ENCODE data around the gene RAP1GAP. TPM values are rescaled to one million over a fixed set of nuclear protein-coding genes. Genes with fewer than 3 reads are reported as not detected.
A peak's percentile ranks its signal among the peaks of the same experiment; 100 is the strongest.

The RAP1GAP gene
- total RNA-seq, 1 experiment from 2014 or later = not detected

DNA sequence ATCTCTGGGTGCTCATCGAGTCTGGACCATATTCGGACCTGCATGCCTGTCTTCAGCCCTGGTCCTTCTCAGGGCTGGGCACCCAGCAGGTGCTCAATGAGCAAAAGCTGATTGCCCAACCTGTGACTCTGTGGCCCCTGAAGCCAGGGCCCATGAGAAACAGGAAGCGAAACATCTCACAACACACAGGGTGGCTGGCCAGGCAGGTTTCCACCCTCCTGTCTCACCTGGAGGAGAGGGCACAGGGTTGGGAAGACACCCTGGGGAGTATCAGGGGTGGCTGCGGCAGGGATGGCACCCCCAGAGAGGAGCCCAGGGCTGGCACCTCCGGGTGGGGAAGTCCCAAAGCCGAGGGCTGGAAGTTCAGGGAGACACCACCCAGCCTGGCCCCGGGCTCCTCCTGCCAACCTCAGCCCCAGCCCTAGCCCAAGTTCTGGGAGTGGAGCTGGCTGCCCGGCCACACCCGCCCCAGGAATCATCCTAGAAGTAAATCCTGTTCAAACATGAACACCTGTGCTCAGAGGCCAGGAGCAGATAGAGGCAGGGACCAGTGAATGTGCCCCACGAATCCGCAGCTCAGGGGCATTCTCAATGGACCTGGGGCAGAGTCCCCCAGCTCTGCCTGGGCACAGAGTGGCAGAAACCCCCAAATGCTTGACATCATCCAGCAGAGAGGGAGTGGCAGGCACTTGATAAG is 54.6 kb downstream of the RAP1GAP start:
- no peaks in the 10 kb centered on the region for H3K36me3 ChIP-seq
- no peaks in the 10 kb centered on the region for H3K9me3 ChIP-seq
- no peaks in the 10 kb centered on the region for H3K27me3 ChIP-seq
- no peak for DNase-seq
- H3K4me3 ChIP-seq = no peak overlapping the region

DNA sequence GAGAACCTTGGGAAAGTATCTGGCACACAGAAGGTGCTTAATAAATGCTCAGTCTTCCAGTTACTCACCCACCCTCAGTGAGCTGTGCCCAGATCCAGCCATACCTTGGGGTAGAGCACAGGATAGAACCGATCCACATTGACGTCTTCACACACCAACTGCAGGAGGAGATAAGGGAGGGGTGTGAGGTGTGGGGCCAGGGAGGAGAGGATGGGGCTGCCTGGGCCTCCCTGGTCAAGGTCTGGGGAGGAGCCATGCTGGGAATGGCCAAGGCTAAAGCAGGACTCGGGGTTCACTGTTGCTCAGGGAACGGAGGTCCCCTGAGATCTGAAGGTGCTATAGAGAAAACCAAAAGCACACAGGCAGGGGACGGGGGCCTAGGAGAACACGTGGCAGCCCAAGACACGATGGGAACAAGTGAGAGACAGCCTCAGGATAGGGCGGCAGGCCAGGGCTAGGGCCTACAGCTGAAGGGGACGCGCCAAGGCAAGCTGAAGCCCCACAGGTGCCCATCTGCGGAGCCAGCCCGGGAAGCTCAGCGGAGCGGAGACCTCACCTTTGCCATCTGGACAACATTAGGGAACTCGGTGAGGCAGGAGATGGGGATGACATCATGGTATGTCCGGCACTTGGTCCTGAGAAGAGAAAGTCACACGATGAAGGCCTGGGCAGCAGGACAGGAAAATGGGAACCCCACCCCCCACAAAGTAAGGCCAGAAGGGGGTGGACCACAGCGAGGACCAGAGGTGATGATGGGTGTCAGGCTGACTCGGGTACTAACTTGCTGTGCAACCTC is 55.9 kb downstream of the RAP1GAP start:
- Histone ChIP-seq H3K9me3 (no peaks in the 10 kb centered on the region), H3K27me3 (no peaks in the 10 kb centered on the region), H3K36me3 (no peaks in the 10 kb centered on the region), H3K4me3 (no peak overlapping the region)
- no peak for DNase-seq

DNA sequence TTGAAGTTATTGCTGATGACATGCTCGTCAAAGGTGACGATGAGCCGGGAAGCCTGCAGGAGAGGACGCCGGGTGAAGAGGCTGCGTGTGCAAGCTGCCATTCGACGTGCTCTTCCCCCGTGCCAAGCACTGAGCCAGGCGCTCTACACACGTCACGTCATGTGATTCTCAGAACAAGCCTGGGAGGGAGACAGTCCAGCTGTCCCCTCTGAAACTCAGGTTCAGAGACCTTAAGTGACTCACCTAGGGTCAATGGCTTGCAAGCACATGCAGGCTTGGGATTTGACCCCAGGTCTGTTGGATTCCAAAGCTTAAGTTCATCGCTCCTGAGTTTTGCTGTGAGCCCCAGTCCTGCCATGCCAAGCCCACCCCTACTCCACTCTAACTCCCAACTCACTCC is 57.1 kb downstream of the RAP1GAP start:
- no peaks in the 10 kb centered on the region for H3K27me3 ChIP-seq
- no peaks in the 10 kb centered on the region for H3K36me3 ChIP-seq
- no peaks in the 10 kb centered on the region for H3K9me3 ChIP-seq
- H3K4me3 ChIP-seq = no peak overlapping the region
- DNase-seq = no peak

DNA sequence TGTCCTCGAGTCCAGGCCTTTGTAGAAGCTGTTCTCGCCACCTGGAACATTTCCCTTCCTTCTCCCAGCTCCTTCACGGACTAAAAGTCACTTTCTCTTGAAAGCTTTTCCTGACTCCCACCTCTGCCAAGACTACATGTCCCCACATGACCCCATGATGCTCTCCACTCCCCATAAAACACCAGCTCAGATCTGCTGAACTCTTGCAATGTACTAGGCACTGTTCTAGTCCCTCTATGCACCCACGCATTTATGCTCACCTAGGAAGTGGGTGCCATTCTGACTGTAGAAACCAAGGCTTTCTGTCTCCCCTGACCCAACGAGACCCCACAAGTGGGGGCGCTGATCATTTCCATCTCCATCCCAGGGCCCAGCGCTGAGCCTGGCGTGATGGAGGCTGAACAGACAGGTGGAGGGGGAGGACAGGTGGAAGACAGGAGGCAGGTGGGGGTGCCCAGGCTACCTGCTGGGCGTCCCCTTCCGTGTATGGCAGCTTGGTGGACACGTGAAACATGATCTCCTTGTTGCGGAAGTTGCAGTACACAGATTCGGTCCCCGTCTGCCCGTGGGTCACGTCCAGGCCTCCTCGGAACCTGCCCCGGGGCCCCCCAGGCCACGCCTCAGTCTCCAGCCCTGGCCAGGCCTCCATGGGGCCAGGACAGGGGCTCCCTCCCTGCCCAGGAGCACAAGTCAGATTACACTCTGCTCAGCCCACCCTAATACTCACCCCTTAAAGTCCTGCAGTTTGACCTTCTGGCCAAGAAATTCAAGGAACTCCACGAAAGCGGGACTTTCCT is 58.0 kb downstream of the RAP1GAP start:
- Histone ChIP-seq H3K36me3 (no peaks in the 10 kb centered on the region), H3K4me3 (no peak overlapping the region), H3K27me3 (no peaks in the 10 kb centered on the region), H3K9me3 (no peaks in the 10 kb centered on the region)
- no peak for DNase-seq

DNA sequence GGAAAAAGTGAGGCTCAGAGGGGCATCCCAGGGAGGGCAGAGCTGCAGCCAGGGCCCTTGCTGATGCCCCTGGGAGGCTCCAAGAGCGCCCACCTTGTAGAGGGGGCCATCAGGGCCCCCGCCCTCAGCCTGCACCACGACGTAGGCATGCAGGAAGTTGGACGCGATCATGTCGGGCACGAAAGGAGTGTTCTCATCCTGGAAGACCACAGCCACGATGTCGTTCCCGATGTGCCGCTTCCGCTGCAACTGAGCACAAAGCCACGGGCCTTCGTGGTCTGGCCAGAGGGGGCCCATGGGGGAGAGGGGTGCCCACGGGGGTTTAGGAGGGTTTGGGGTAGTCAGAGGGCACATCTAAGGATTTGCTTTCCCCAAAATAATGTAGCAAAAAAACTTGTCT is 59.1 kb downstream of the RAP1GAP start:
- Histone ChIP-seq H3K36me3 (no peaks in the 10 kb centered on the region), H3K4me3 (no peak overlapping the region), H3K9me3 (no peaks in the 10 kb centered on the region), H3K27me3 (no peaks in the 10 kb centered on the region)
- no peak for DNase-seq

DNA sequence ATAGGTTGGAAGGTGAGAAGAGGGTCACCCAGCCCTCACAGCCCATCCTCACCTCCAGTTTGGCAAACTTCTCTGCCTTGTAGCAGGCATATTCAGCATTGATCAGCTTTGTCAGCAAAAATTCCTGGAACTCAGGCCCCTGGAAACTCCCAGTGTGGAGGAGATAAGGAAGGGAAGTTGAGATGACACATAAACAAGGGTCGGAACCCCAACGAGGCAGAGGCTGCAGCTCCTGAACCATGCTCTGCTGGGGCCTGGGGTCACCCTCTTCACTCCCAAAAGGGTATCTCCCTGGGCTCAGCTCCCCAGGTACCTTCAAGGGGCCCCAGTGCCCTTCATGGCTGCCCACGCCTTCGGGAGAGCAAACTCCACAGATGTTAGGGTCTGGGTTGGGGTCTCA is 60.4 kb downstream of the RAP1GAP start:
- H3K27me3 ChIP-seq = no peaks in the 10 kb centered on the region
- DNase-seq = no peak

DNA sequence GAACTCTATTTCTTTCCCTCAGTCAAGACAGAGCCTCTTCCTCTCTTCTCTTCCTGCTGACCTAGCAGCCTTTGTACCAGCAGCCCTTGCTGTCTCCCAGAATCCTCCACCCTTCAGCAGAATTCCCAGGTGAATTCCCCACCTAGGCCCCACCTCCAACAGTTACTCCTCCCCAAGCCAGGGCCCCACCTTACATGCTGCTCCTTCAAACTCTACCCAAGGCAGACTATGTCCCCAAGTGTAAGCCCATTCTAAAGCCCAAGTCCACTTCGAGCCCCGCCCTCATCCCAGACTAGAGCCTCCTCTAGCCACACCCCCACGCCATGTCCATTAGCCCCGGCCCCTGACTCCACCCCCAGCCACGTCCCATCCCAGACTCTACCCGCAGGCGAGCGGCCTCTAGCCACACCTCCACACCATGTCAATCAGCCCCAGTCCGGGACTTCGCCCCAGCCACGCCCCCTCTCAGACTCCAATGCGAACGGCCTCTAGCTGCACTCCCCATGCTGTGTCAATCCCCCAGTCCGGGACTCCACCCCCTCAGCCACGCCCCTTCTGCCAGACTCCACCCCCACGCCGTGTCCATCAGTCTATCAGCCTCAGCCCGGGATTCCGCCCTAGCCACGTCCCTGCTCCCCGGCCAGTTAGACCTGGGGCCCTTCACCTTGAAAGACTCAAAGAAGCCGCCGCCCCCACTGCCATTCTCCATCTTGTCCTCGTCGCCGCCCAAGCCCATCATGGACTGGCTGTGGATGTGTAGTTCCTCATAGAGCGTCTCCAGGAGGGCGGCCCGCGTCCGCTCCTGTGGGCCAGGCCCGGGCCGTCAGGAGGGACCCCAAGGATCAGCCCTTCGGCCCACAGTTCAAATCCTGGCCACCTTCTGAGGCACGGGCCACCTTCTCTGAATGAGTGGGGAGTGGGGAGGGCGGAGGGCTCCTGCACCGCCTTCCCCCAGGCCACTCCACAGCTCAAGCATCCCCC is 61.3 kb downstream of the RAP1GAP start:
- Histone ChIP-seq H3K9me3 (no peaks in the 10 kb centered on the region), H3K4me3 (no peak overlapping the region), H3K36me3 (no peaks in the 10 kb centered on the region), H3K27me3 (no peaks in the 10 kb centered on the region)
- peak; percentile 38 for DNase-seq

More for the DNA sequence above, 60.4 kb downstream of the RAP1GAP start:
- Histone ChIP-seq H3K4me3 (no peak overlapping the region), H3K9me3 (no peaks in the 10 kb centered on the region), H3K36me3 (no peaks in the 10 kb centered on the region)

DNA sequence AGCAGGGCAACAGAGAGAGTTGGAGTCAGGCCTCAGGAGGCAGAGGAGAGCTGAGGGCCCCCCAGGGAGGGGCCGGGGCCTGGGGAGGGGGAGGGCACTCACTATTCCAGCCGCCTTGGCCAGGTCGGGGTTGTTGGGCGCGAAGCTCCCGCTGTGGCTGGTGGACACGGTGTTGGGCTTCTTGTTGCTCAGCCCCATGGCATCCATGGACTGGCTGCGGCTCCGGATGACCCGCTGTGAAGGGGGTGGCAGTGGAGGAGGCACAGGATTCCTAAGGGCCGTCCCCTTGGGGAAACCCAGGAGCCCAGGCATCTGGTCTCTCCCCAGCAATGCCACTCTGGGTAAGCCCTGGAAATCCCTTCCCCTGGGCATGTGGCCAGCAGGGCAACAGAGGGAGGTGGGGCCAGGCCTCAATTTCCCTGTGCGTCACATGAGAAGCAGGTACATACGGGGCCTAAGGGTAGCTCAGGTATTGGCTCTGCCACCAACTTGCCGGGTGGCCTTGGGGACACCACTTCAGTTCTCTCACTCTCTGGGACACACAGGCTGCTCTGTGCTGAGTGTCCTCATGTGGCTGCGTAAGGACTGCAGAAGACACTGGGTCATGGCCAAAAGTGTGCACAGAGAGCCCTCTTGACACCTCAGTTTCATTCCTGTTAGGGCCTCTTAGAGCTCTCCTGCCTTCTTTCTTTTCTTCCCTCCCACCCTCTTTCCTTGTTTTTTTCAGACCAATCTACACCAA is 63.0 kb downstream of the RAP1GAP start:
- Histone ChIP-seq H3K9me3 (no peaks in the 10 kb centered on the region), H3K4me3 (no peak overlapping the region), H3K27me3 (no peaks in the 10 kb centered on the region), H3K36me3 (no peaks in the 10 kb centered on the region)
- no peak for DNase-seq

DNA sequence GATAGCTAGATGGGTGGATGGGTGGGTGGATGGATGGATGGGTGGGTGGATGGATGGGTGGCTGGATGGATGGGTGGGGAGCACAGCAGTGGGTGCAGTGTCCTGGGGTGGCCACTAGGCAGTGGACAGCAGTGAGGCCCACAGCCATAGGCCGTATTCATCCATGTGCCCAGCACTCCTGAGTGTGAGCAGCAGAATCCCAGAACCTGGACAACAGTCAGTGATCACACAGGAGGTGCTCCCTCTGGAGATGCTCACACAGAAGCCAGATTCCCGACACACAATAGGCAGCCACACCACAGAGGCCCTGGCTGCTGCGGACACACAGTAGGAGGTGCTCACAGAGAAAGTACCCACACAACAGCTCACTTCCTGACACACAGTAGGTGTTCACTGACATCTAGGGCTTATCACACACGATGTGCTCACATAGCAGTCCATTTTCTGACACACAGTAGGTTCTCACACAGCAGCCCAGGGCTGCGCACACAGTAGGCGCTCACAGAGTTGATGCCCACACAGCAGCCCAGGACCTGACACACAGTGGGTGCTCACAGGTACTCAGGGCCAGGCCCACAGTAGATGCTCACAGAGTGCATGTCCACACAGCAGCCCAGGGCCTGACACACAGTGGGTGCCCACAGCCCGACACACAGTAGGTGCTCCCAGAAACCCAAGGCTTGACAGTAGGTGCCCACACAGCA is 64.0 kb downstream of the RAP1GAP start:
- Histone ChIP-seq H3K36me3 (no peaks in the 10 kb centered on the region), H3K9me3 (no peaks in the 10 kb centered on the region), H3K4me3 (no peak overlapping the region), H3K27me3 (no peaks in the 10 kb centered on the region)
- no peak for DNase-seq

DNA sequence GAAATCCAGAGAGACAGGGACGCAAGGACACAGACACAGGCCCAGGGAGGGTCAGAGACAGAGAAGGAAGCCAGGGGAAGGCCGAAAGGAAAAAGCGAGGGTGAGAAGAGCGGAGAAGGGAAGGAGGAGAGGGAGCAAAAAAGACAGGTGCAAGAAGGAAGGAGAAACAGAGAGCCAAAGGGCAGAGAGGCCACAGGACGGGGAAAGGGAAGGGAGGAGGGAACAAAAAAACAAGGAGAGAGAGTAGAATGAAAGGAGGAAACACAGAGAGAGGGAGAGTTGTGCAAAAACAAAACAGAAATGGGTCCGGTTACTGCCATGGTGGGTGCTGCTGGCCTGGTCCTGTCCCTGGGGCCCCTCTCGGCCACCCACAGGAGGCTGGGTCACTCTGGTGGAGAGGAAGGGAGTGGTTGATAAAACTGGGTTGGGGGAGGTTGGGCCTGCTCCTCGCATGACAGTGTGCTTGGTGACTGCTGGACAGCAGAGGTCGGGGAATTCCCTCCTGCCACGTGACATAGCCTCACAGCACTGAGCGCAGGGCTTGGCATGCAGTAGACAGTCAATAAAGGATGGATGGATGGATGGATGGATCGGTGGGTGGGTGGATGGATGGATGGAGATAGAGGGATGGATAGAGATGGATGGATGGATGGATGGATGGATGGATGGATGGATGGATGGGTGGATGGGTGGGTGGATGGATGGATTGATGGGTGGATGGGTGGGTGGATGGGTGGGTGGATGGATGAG is 64.8 kb downstream of the RAP1GAP start:
- no peaks in the 10 kb centered on the region for H3K36me3 ChIP-seq
- H3K4me3 ChIP-seq = no peak overlapping the region
- H3K9me3 ChIP-seq = no peaks in the 10 kb centered on the region
- no peaks in the 10 kb centered on the region for H3K27me3 ChIP-seq
- DNase-seq = no peak

DNA sequence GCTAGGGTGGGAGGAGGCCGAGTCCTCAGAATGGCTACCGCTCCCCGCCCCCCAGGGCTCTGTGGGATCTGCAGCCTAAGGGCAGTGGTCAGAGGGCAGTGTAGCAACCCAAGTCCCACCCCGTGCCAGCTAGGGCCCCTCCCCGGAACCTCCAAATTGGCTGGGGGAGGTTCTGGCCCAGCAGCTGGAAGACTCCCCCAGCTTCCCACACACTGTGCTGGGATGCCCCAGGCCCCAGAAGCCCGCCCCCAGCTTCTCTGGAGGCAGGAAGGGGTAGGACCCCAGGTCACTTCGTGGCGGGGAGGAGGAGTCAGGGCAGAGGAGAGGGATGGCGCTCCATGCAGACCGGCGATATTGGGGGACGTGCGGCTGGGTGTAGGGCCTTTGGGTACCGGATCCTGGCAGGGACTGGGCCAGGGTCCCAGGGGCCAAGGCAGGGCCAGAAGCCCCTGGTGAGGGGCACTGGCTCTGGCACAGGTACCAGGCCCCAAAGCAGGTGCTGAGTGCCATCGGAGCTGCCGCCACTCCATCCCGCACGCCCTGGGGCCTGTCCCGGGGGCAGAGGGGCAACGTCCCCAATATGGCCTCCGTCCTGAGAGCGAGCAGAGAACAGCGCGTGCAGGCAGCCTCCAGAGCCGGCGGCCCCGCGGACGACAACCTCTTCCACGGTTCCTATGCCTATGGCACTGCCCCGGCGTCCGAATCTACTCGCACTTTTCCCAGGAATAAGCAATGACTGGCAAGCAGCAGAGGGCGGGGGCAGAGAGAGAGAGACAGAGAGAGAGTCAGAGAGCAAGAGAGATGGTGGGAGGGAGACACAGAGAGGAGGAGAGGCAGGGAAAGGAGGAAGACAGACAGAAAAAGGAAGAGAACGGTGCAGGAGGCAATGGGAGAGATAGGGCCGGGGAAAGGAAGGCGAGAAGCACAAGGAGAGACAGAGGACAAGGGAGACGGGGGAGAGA is 65.7 kb downstream of the RAP1GAP start:
- H3K27me3 ChIP-seq = no peaks in the 10 kb centered on the region
- no peak overlapping the region for H3K4me3 ChIP-seq
- DNase-seq = no peak
- H3K36me3 ChIP-seq = no peaks in the 10 kb centered on the region
- no peaks in the 10 kb centered on the region for H3K9me3 ChIP-seq

DNA sequence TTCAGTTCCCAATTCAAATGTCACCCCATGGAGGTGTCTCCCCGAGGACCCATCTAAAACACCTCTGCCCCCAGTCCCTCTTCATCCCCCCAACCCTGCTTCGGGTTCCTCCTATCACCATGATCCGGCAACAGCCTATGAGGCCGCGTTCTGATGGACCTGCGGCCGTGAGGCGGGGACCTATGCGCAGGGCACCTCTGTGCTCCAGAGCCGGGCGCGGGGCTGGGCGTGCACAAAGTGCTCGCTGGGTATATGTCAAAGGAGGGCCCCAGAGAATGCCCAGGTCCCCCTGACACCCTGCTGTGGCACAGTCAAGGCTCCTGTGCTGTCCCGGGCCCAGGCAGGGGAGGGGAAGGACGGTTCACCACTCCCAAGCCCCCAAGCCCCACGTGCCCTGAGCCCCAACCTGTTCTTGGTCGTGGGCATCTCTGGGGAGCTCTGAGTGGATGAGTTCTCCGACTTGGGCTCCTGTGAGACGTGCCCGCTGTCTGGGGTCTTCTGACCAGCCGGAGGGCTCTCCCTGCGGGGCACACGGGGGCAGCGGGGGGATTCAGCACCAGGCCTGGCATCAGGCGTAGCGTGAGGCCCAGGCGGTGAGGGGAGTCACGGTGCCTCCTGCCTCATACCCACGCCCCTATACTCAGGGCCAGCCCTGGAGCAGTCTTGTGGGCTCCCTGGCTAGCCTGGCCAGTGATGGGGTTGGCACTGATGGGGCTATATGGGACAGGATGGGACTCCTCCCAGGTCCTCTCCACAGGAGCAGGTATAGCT is 67.7 kb downstream of the RAP1GAP start:
- DNase-seq = no peak
- no peaks in the 10 kb centered on the region for H3K36me3 ChIP-seq
- H3K4me3 ChIP-seq = no peak overlapping the region
- no peaks in the 10 kb centered on the region for H3K9me3 ChIP-seq
- no peaks in the 10 kb centered on the region for H3K27me3 ChIP-seq

DNA sequence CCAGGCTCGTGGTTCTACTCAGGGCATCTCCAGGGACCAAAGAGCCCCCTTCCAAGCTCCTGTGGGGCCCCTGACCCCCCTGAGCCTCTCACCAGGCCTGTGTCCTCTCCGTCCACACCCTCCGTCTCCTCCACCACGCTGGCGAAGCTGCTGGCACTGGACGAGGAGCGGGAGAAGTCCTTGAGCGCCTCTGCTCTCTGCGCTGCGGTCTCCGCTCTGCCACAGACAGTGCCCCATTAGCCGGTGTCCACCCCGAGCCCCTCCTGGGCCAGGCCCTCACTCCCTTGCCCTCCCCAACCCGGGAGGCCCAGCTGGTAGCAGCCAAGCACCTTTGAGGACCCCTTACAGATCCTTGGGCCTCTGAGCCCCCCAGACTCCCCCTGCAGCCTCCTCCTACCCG is 69.8 kb downstream of the RAP1GAP start:
- no peaks in the 10 kb centered on the region for H3K9me3 ChIP-seq
- H3K36me3 ChIP-seq = no peaks in the 10 kb centered on the region
- H3K4me3 ChIP-seq = no peak overlapping the region
- DNase-seq = no peak
- no peaks in the 10 kb centered on the region for H3K27me3 ChIP-seq

Data from MG63 (cell line).